Measurements from ENCODE around the gene XAB2.

DNA sequence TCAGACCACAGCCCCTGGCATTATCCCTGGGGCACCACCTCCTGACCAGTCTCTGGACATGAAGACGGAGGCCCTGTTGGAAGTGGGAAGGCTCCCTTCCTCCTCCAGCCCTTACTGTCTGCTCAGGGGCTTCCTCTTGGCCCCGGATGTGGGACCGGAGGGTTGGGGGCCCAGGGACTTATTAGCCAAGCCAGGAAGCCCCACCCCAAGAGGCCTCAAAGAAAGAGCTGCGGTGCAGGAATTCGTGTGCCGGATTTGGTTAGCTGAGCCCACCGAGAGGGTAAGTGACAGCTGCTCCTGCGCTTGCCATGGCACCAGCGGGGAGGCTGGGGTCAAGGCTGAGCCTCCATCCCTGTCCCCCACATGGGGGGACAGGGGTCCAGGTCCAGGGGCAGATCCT lies 39.5 kb upstream of the XAB2 start, which contains the start of gene RETN:
- TF ChIP-seq, protein P1, sequence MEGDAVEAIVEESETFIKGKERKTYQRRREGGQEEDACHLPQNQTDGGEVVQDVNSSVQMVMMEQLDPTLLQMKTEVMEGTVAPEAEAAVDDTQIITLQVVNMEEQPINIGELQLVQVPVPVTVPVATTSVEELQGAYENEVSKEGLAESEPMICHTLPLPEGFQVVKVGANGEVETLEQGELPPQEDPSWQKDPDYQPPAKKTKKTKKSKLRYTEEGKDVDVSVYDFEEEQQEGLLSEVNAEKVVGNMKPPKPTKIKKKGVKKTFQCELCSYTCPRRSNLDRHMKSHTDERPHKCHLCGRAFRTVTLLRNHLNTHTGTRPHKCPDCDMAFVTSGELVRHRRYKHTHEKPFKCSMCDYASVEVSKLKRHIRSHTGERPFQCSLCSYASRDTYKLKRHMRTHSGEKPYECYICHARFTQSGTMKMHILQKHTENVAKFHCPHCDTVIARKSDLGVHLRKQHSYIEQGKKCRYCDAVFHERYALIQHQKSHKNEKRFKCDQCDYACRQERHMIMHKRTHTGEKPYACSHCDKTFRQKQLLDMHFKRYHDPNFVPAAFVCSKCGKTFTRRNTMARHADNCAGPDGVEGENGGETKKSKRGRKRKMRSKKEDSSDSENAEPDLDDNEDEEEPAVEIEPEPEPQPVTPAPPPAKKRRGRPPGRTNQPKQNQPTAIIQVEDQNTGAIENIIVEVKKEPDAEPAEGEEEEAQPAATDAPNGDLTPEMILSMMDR (IDR thresholded peaks at IDR 0.05) = no peak
- TF ChIP-seq EZH2 (IDR thresholded peaks at IDR 0.05; ENCODE audit: borderline replicate concordance, insufficient read depth, low read depth, low read length, poor library complexity, severe bottlenecking) = no peak

All from B cell (primary cell).